HG03060 (cell line): Measurements from ENCODE around the gene IARS1.

Experiments
- ATAC-seq: cut with Tn5 transposase; IDR thresholded peaks from one replicate; pipeline ENCODE4 v1.9.1; 2021; ENCODE audit warnings: low read depth, moderate number of reproducible peaks; ENCODE audit not compliant: unreplicated experiment

Gene IARS1

GRCh38 chr9:92247981-92248380, 45.5 kb downstream of the IARS1 start:
- no peak for ATAC-seq

- ATAC-seq: no peak
Observed at GRCh38 chr9:92247296-92247695, 46.2 kb downstream of the IARS1 start.

GRCh38 chr9:92245005-92245797, 48.3 kb downstream of the IARS1 start:
- ATAC-seq: no peak
